ENCODE data around the gene MID1.

Gene MID1

GRCh38 chrX:10536744-10537143 lies 83.6 kb downstream of the MID1 start:
- H3K4me1 ChIP-seq (ENCODE audit: insufficient read depth, poor library complexity, severe bottlenecking): no peaks in the 10 kb centered on the region
- H3K36me3 ChIP-seq (ENCODE audit: low read depth): no peaks in the 10 kb centered on the region
- no peak overlapping the region for H3K27ac ChIP-seq (ENCODE audit: poor library complexity, severe bottlenecking)
- no peak for ATAC-seq (ENCODE audit: low read depth)
- TF ChIP-seq, protein P1, sequence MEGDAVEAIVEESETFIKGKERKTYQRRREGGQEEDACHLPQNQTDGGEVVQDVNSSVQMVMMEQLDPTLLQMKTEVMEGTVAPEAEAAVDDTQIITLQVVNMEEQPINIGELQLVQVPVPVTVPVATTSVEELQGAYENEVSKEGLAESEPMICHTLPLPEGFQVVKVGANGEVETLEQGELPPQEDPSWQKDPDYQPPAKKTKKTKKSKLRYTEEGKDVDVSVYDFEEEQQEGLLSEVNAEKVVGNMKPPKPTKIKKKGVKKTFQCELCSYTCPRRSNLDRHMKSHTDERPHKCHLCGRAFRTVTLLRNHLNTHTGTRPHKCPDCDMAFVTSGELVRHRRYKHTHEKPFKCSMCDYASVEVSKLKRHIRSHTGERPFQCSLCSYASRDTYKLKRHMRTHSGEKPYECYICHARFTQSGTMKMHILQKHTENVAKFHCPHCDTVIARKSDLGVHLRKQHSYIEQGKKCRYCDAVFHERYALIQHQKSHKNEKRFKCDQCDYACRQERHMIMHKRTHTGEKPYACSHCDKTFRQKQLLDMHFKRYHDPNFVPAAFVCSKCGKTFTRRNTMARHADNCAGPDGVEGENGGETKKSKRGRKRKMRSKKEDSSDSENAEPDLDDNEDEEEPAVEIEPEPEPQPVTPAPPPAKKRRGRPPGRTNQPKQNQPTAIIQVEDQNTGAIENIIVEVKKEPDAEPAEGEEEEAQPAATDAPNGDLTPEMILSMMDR (IDR thresholded peaks at IDR 0.05; ENCODE audit: poor library complexity, severe bottlenecking): no peak
- H3K4me3 ChIP-seq (ENCODE audit: severe bottlenecking): no peak overlapping the region
- no peaks in the 10 kb centered on the region for H3K9me3 ChIP-seq (ENCODE audit: severe bottlenecking)
- no peaks in the 10 kb centered on the region for H3K27me3 ChIP-seq (ENCODE audit: insufficient read depth, poor library complexity, severe bottlenecking)
- no peak for DNase-seq (ENCODE audit: low spot score)

DNA sequence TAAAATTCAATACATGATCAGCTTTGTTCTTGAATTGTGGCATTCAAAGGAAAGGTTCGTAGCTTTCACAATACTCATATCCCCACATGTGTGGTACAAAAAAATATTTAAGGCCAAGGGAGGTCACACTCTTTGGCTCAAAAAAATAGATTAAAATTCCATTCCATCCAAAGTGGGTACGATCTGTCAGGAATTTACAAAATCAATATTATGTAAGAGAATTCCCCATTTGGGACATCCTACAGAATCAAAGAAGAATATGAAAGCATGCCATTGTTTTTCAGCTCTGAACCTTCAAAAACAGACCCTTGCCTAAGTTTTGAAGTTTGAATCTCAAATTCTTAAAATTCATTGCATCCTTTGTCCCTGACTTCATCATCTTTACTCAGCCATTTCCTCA lies 85.8 kb downstream of the MID1 start:
- Histone ChIP-seq H3K4me3 (ENCODE audit: severe bottlenecking) (no peak overlapping the region), H3K27ac (ENCODE audit: poor library complexity, severe bottlenecking) (no peak overlapping the region), H3K9me3 (ENCODE audit: severe bottlenecking) (no peaks in the 10 kb centered on the region), H3K27me3 (ENCODE audit: insufficient read depth, poor library complexity, severe bottlenecking) (no peaks in the 10 kb centered on the region), H3K36me3 (ENCODE audit: low read depth) (no peaks in the 10 kb centered on the region), H3K4me1 (ENCODE audit: insufficient read depth, poor library complexity, severe bottlenecking) (peaks cover under 1% of the 10 kb centered on the region)
- no peak for ATAC-seq (ENCODE audit: low read depth)
- DNase-seq (ENCODE audit: low spot score): no peak
- TF ChIP-seq, protein P1 (IDR thresholded peaks at IDR 0.05; ENCODE audit: poor library complexity, severe bottlenecking): no peak

DNA sequence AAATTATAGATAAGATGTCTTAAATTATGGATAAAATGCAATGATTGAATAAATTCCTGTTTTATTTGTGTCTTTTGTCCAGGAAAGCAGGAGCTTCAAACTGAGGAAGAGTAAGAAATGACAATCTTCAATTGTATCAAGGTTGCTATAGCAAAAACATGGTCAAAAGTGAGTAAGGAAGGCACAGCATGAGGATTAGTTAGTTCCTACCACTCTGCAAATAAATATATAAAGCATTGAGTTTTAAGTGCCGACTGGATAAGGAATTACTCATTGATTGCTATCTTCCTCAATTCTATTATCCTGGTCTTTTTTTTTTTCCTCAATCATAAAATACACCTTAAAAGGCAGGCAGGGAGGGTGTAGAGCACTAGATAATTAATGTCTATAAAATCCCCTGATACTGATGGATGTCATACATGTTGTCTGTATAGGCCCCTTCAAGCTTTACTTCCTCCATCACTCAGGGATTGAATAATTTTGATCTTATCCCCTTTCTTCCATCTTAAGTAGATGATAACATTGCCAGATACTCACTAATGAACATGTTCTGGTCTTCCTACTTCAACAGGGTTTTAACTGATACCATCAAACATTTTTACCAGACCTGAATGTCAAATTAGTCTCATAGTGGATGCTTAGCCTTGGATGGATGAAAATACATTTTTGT lies 86.6 kb downstream of the MID1 start:
- H3K4me3 ChIP-seq (ENCODE audit: severe bottlenecking): no peak overlapping the region
- ATAC-seq (ENCODE audit: low read depth) (no peak), DNase-seq (ENCODE audit: low spot score) (no peak)
- TF ChIP-seq, protein P1 (IDR thresholded peaks at IDR 0.05; ENCODE audit: poor library complexity, severe bottlenecking): no peak
- no peaks in the 10 kb centered on the region for H3K36me3 ChIP-seq (ENCODE audit: low read depth)
- H3K27me3 ChIP-seq (ENCODE audit: insufficient read depth, poor library complexity, severe bottlenecking): no peaks in the 10 kb centered on the region
- H3K4me1 ChIP-seq (ENCODE audit: insufficient read depth, poor library complexity, severe bottlenecking): peaks cover 3% of the 10 kb centered on the region
- no peaks in the 10 kb centered on the region for H3K9me3 ChIP-seq (ENCODE audit: severe bottlenecking)
- no peak overlapping the region for H3K27ac ChIP-seq (ENCODE audit: poor library complexity, severe bottlenecking)

DNA sequence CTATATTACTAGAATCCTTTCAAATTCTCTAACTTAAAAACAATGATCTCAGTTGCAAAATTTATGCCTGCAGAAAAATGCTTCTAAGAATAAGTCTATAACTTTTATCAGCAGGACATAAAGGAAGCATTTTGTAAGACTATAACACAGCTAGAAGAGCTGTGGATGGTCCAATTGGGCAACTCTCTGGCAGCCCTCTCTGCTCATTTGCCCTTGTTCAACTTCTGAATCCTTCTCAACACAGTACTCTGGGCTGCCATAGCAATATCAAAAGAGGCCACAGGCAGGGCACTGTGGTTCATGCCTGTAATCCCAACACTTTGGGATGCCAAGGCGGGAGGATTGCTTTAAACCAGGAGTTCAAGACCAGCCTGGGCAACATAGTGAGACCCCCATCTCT lies 88.5 kb downstream of the MID1 start:
- Histone ChIP-seq H3K27ac (ENCODE audit: poor library complexity, severe bottlenecking) (no peak overlapping the region), H3K27me3 (ENCODE audit: insufficient read depth, poor library complexity, severe bottlenecking) (no peaks in the 10 kb centered on the region), H3K36me3 (ENCODE audit: low read depth) (no peaks in the 10 kb centered on the region), H3K4me3 (ENCODE audit: severe bottlenecking) (no peak overlapping the region), H3K9me3 (ENCODE audit: severe bottlenecking) (no peaks in the 10 kb centered on the region), H3K4me1 (ENCODE audit: insufficient read depth, poor library complexity, severe bottlenecking) (peaks cover 3% of the 10 kb centered on the region)
- no peak for ATAC-seq (ENCODE audit: low read depth)
- DNase-seq (ENCODE audit: low spot score): no peak
- TF ChIP-seq, protein P1 (IDR thresholded peaks at IDR 0.05; ENCODE audit: poor library complexity, severe bottlenecking): no peak

- DNase-seq (ENCODE audit: low spot score) (no peak), ATAC-seq (ENCODE audit: low read depth) (peak; percentile 41; the same call in 1 of the 3 replicates)
- no peak overlapping the region for H3K4me3 ChIP-seq (ENCODE audit: severe bottlenecking)
- TF ChIP-seq, protein P1 (IDR thresholded peaks at IDR 0.05; ENCODE audit: poor library complexity, severe bottlenecking): no peak
- H3K4me1 ChIP-seq (ENCODE audit: insufficient read depth, poor library complexity, severe bottlenecking): peaks cover 3% of the 10 kb centered on the region
- no peaks in the 10 kb centered on the region for H3K27me3 ChIP-seq (ENCODE audit: insufficient read depth, poor library complexity, severe bottlenecking)
- H3K36me3 ChIP-seq (ENCODE audit: low read depth): no peaks in the 10 kb centered on the region
- no peaks in the 10 kb centered on the region for H3K9me3 ChIP-seq (ENCODE audit: severe bottlenecking)
- H3K27ac ChIP-seq (ENCODE audit: poor library complexity, severe bottlenecking): no peak overlapping the region
These were observed 91.0 kb downstream of the MID1 start for GRCh38 chrX:10529344-10529743.

Measured in RWPE2 (cell line).